ENCODE measurements around the gene SKOR2. TPM values are rescaled to one million over a fixed set of nuclear protein-coding genes. Genes with fewer than 3 reads are reported as not detected.

SKOR2 gene
- total and polyA plus RNA-seq, 2 of the 13 experiments (the other 11 are each of a cell fraction or from before 2014, with no cell fraction given): not detected

DNA sequence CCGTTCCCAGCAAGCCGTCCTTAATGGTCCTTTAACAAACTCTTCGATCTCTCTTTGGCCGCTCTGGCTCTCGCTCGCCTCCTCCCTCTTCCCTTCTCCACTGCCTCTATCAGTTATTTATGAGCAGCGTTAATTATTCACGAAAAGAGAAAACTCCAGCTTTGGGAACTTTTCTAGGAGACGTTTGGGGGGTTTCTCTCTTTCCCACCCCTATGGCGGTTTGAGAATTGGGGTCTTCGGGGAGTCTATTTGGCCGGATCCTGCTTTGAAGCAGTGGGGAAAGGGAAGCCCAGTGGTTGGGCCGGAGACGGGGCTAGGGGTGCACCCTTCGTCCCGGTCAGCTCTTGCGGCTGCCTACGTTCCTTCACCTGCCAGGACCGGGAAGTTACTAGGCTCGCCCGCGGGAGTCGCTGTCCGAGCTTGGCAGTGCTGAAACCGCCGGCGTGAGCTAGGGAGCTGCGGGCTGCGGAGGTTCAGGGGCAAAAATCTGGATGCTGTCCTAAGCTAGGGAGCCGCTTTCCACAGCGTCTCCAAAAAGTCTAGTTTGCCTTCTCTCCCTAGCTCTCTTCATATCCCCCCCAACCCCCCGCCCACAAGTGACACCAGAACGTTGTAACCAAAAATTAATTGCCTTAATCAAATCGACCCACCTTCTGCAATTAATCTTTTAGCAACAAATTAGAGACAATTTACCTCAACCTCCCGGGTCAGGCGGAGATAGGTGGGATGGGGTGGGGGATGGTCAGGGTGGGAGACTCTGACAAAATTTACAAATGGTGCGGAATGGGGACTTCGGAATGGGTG lies 8.9 kb upstream of the SKOR2 start (continued):
- no peak for TF ChIP-seq SMAD9 (CRISPR knock-in tag; IDR thresholded peaks at IDR 0.05)
- peak; percentile 58; the same call in 1 of the 2 replicates for TF ChIP-seq ERF (CRISPR knock-in tag; IDR thresholded peaks at IDR 0.05)
- no peak for TF ChIP-seq SOX6 (IDR thresholded peaks at IDR 0.05)
- TF ChIP-seq SOX6 (CRISPR knock-in tag; IDR thresholded peaks at IDR 0.05): no peak
- TF ChIP-seq PHF20 (CRISPR knock-in tag; IDR thresholded peaks at IDR 0.05): no peak
- TF ChIP-seq ZNF468 (CRISPR knock-in tag; IDR thresholded peaks at IDR 0.05): no peak
- TF ChIP-seq SCMH1 (CRISPR knock-in tag; IDR thresholded peaks at IDR 0.05; ENCODE audit: borderline replicate concordance): no peak
- no peak for TF ChIP-seq ZNF260 (CRISPR knock-in tag; IDR thresholded peaks at IDR 0.05; ENCODE audit: borderline replicate concordance, low read depth)
- TF ChIP-seq ZNF556 (CRISPR knock-in tag; IDR thresholded peaks at IDR 0.05; ENCODE audit: borderline replicate concordance): no peak
- no peak for TF ChIP-seq ARNTL (CRISPR knock-in tag; IDR thresholded peaks at IDR 0.05)
- TF ChIP-seq ZNF510 (CRISPR knock-in tag; IDR thresholded peaks at IDR 0.05; ENCODE audit: low read depth): no peak
- 0 out of 2 replicates have a peak, but pooled peaks have one; percentile 29 for TF ChIP-seq ZNF749 (CRISPR knock-in tag; IDR thresholded peaks at IDR 0.05; ENCODE audit: borderline replicate concordance)
- TF ChIP-seq, protein P1, sequence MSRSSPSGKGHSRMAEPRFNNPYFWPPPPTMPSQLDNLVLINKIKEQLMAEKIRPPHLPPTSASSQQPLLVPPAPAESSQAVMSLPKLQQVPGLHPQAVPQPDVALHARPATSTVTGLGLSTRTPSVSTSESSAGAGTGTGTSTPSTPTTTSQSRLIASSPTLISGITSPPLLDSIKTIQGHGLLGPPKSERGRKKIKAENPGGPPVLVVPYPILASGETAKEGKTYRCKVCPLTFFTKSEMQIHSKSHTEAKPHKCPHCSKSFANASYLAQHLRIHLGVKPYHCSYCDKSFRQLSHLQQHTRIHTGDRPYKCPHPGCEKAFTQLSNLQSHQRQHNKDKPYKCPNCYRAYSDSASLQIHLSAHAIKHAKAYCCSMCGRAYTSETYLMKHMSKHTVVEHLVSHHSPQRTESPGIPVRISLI (CRISPR knock-in tag; IDR thresholded peaks at IDR 0.05; ENCODE audit: borderline replicate concordance): no peak
- TF ChIP-seq GTF2F1 (IDR thresholded peaks at IDR 0.05; ENCODE audit: low read length): no peak
- TF ChIP-seq FOXA1 (IDR thresholded peaks at IDR 0.05): no peak
- TF ChIP-seq FOXA1 (CRISPR knock-in tag; IDR thresholded peaks at IDR 0.05): no peak
- TF ChIP-seq ZNF703 (CRISPR knock-in tag; IDR thresholded peaks at IDR 0.05; ENCODE audit: borderline replicate concordance): no peak
- TF ChIP-seq KDM5B (CRISPR knock-in tag; IDR thresholded peaks at IDR 0.05; ENCODE audit: borderline replicate concordance): peak; percentile 40; the same call in 1 of the 2 replicates
- TF ChIP-seq CREM (IDR thresholded peaks at IDR 0.05): no peak
- no peak for TF ChIP-seq CREM (CRISPR knock-in tag; IDR thresholded peaks at IDR 0.05)
- no peak for TF ChIP-seq NCOR1 (IDR thresholded peaks at IDR 0.05; ENCODE audit: borderline replicate concordance, low read length)
- peak; percentile 81; the same call in 1 of the 2 replicates for TF ChIP-seq HOXA5 (CRISPR knock-in tag; IDR thresholded peaks at IDR 0.05)
- TF ChIP-seq HMGA1 (CRISPR knock-in tag; conservative IDR thresholded peaks at IDR 0.05): no peak
- no peak for TF ChIP-seq MTA1 (CRISPR knock-in tag; IDR thresholded peaks at IDR 0.05; ENCODE audit: borderline replicate concordance)
- TF ChIP-seq RBAK (CRISPR knock-in tag; IDR thresholded peaks at IDR 0.05): no peak
- TF ChIP-seq ZFP36L1 (CRISPR knock-in tag; IDR thresholded peaks at IDR 0.05): no peak
- TF ChIP-seq ZNF746 (CRISPR knock-in tag; IDR thresholded peaks at IDR 0.05): no peak
- 0 out of 2 replicates have a peak, but pooled peaks have one; percentile 45 for TF ChIP-seq ZFAT (CRISPR knock-in tag; conservative IDR thresholded peaks at IDR 0.05)
- no peak for TF ChIP-seq MTA3 (CRISPR knock-in tag; IDR thresholded peaks at IDR 0.05)
- no peak for TF ChIP-seq ATF7-NPFF (CRISPR knock-in tag; IDR thresholded peaks at IDR 0.05; ENCODE audit: low read depth)
- TF ChIP-seq TBP (CRISPR knock-in tag; IDR thresholded peaks at IDR 0.05): no peak
- TF ChIP-seq, protein P2, sequence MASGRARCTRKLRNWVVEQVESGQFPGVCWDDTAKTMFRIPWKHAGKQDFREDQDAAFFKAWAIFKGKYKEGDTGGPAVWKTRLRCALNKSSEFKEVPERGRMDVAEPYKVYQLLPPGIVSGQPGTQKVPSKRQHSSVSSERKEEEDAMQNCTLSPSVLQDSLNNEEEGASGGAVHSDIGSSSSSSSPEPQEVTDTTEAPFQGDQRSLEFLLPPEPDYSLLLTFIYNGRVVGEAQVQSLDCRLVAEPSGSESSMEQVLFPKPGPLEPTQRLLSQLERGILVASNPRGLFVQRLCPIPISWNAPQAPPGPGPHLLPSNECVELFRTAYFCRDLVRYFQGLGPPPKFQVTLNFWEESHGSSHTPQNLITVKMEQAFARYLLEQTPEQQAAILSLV (CRISPR knock-in tag; IDR thresholded peaks at IDR 0.05; ENCODE audit: borderline replicate concordance): no peak
- no peak for TF ChIP-seq SNRNP70 (IDR thresholded peaks at IDR 0.05; ENCODE audit: low read depth, low read length)

Data from HepG2 (cell line).